Stimulated activated naive CD4-positive, alpha-beta T cell (primary cell): Measurements from ENCODE around the gene SND1.
"Not testable (repeated sequence)": the region's sequence is repeated elsewhere in the genome, so short reads cannot be mapped to it uniquely, and the experiment has no call there.

Experiments
- DNase-seq, 6 experiments: peaks; one replicate each; lab custom pipeline; 2025; lab: John Stamatoyannopoulos, UW

Gene SND1

DNA sequence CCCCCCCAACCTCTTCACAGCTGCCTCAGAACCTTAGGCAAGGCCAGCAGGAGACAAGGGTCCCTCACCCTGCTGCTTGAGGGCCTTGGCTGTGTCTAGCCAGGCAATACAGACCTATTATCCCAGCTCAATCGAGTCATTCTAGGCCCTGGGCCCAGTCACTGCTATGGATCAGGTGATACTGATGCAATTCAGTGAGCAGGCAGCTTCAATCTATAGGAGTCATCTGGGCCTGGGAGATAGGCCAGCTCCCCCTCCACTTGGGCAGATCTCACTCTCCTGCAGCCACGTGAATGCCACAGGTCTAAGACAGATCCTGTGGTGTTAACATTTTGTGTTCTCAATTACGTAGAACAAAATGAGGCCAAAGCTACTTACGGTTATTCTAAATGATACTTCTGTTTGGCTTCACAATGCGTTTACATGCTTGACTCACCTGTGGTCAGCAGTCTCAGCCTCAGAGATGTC is 447.2 kb downstream of the SND1 start:
- DNase-seq: no peak

DNA sequence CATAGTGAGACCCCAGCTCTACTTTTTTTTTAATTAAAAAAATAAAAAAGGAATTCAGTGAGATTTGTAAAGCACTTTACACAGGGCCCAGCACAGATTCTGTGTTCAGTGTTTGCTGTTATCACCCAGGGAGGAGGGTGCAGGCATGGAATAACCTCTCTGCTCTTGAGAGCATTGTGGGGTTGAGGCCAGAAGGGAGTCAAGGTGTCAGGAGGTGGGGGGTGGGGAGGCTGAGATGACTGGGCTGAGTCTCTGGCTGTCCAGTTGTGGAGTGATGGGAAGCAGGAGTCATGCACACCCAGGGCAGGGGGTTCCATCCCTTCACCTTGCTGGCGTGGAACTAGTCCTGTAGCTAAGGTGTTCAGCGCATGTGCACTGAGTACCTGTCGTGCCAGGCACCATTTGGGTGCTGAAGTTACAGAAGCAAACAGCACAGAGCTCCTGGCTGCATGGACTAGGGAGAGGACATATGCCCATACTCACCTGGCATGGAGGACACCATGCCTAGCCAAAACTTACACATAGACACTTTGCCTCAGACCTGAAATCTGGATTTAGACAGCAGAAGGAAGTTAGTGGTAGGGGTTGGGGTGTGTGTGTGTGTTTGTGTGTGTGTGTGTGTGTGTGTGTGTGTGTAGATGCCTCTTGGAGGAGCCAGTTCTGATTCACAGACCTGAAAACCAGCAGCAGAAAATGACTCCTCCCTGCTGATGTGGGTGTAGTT is 448.4 kb downstream of the SND1 start:
- DNase-seq: no peak

DNA sequence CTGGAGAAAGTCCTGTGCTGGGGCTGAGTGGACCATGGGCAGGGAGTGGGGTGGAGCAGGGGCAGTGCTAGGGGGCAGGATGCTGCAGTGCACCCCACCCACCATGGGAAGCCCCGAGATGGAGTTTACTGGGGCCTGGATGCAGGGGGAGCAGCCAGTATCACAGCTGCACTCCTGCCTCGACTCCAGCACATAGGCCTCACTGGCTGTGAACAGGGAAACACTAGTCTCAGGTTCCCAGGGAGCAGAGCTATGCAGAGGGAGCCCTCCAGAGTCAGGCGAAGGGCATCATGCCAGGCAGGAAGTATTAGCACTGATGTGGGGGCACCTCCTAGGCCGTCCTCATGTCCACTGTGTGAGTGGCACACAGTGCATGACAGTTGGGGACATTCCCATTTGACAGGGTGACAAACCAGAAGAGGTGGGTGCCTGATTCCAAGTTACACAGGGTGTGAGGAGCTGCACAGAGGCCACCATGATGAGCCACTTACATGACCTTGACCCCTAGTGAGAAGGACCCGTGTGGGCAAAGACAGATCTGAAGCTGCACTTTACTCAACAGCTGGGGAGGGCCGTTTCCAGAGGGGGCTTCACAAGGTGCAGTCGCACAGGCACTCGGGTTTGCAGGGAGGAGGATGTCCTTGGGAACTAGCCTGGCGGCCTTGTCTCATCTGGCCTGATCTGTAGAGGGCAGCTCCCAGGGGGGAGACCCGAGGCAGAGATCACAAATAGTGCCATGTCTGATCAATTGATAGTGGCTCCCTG is 449.1 kb downstream of the SND1 start:
- DNase-seq: no peak

DNA sequence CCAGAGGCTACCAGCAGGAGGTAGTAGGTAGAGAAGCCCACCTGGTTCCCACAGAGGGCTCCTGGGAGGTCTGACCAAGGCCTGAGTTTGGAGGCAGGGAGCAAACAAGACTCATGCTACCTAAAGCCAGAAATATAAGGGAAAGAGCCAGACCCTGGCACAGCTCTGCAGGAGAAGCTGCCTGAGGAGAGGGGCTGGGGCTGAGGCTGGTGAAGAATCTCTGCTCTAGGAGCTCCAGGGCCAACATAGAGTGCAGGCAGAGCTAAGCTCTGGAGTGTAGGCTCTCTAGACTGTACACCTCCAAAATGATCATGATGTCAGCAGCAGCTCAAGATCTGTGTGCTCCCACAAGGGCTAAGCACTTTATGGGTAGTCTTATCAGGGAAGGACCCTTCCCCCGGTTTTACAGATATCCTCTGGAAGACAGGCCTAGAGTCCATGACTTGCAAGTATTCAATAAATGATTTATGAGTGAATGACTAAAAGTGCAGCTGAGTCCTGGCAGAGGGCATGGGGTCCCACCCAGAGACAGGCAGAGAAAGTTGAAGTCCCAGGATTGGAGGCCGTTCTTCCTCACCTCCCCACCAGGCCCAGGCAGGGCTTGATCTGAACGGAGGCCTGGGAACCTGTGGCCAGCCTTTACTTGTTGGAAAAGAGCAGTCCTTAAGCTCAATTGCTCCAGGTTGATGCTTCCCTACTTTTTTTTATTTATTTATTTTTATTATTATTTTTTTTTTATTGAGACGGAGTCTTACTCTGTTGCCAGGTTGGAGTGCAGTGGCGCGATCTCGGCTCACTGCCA is 450.7 kb downstream of the SND1 start:
- no peak for DNase-seq

DNA sequence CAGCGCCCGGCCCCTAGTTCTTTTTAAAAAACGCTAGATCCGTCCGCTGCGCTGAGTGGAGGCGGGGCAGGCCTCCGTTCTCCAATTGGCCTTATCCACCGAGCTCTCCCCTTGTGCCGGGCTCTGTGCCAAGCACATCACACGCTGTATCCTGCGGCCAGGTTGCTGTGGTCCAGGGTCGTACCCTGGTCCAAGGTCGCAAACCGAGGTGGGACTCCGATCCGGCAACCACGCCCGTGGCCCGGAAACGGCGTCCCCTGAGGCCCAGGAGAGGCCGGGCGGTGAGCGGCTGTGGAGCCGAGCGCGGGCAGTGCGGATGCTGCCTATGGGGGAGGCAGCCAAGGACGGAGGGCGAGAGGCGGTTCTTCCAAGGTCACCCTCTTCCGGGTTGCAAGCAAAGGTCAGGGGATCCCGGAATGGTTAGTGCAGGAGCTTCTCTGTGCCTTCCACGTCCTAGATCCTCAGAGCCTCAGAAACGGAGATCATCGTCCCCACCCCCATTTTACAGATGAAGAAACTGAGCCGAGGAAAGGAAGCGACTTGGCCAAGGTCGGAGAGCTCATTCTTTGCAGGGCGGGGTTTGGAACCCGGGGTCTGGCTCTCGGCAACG is 451.6 kb downstream of the SND1 start:
- no peak for DNase-seq

DNA sequence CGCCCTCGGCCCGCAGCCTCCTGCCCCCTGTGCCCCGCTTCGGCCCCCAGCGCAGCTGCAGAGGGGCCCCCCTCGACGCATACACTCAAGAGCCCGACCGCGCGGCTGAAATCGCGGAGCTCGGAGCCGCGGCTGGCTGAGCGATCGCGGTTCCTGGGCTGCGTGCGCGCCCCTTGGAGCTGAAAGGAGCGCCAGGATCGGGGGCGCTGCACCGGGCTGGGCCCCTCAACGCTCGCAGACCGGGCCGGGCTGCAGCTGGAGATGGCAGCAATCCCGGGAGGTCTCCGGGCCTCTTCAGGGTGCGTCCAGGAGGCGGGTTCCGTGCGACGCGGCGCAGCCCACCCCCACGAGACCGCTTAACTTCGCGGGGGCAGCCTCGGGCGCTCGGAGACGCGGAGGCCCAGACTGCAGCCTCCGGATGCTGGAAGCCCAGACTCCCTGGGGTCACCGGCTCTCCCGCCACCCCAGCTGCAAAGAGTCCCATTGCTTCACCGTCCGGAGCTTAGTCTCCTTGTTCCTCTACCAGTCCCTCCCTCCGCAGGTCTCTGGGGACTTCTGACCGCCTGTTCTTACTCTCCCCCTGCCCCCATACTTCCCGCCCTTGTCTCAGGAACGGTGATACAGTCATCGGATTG is 452.2 kb downstream of the SND1 start:
- DNase-seq: peak in 2 of 6 experiments; percentile 13 to 33

DNA sequence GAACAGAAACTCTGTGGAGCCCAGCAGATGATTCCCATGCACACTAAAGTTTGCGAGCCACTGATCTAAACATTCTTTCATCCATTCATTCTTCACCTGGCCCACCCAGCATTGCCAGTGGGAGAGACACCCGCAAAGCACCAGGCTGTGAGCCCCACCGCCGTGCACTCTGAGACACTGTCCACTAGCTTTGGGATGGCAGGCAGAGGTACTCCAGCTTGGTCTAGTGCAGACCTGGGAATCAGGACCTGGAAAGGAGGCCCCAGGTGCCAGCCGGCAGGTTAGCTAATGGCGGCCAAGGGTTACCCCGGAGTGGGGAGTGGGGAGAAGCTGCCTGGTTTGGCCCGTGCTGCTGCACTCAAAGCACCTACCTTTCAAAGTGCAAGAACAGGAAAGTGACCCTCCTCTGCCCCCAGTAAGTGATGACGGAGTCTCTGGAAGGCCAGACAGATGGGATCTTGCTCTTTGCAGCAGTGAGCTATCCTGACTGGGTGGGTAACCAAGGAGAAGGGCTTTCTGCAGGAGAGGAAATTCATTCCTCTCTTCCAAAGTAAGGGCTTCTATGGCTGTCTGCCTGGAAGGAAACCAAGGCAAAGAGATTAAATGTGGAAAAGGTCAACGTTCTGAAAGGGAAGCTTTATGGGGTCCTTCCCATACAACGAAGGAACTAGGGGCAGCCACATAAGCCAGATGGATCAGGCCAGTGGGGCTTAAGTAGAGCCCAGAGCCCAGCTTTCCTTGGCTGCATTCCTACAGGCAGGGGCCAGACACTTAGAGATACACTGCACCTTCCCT is 453.4 kb downstream of the SND1 start:
- no peak for DNase-seq

DNA sequence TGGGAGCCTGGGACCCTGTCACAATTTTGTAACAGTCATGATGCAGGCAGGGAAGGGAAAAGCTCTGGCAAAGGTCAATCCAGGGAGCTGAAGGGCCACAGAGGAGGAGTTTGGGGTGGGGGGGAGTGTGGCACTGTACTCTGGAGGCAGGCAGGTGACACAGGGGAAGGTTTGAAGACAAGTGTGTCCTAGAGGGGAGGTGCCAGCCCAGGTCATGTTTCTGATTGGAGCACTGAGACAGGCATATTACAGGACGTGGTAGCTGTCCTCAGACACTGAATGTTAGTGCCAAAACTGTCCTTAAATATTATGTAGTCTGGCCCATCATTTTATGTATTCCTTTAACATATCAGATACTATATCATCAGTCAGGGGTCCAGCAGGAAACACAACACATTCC is 454.8 kb downstream of the SND1 start:
- no peak for DNase-seq

DNA sequence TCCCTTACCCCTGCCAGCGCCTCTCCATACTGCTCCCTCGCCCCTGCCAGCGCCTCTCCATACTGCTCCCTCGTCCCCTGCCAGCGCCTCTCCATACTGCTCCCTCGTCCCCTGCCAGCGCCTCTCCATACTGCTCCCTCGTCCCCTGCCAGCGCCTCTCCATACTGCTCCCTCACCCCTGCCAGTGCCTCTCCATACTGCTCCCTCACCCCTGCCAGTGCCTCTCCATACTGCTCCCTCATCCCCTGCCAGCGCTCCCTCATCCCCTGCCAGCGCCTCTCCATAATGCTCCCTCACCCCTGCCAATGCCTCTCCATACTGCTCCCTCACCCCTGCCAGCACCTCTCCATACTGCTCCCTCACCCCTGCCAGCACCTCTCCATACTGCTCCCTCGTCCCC is 455.5 kb downstream of the SND1 start:
- DNase-seq: not testable (repeated sequence)

DNA sequence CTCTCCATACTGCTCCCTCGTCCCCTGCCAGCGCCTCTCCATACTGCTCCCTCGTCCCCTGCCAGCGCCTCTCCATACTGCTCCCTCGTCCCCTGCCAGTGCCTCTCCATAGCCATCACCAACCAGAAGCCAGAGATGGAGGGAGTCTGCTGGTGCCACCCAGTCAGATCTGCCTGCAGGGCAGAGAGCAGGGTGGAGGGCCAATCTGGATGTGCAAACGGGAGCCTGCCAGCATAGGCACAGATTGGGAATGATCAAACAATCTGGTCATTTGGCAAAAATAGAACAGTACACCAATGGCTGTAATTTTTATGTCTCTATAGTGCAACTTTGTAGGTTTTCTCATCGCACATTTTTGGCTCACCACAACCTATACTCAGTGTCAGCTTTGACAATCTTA is 456.1 kb downstream of the SND1 start:
- no peak for DNase-seq

DNA sequence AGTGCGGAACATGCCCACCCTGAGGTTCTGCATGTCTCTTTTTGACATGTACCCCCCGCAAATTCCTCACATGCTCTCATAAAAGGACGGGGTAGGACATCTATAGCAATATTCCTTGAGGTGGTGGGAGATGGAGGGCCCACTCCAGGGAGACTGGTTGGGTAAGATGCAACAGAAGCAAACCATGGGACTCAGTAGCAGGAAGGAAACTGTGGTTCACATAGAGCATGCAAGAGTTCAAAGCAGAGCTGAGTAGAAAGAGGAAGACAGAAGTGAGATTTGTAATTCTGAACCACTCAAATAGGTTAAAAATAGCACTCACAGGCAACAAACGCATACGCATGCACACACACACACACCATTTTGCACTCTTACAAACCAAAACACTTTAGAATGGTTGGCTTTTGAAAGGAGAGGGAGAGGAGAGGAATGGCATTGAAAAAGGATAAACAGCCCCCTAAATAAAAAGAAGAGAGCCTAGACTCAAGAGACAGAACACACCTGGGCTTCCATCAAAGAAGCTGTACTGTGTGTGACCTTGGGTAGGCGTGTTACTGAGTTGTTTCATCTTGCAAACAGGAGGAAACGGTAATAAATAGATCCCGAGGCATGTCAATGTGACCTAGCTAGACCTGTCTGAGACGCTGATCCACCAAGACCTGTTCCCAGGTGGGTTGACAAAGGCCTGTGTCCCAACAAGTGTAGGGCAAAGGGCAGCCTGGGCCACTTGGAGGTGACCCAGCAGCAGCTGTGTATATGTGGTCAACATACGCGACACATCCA is 456.8 kb downstream of the SND1 start:
- DNase-seq: peak in 4 of 6 experiments; percentile 14 to 83 (median 78)

DNA sequence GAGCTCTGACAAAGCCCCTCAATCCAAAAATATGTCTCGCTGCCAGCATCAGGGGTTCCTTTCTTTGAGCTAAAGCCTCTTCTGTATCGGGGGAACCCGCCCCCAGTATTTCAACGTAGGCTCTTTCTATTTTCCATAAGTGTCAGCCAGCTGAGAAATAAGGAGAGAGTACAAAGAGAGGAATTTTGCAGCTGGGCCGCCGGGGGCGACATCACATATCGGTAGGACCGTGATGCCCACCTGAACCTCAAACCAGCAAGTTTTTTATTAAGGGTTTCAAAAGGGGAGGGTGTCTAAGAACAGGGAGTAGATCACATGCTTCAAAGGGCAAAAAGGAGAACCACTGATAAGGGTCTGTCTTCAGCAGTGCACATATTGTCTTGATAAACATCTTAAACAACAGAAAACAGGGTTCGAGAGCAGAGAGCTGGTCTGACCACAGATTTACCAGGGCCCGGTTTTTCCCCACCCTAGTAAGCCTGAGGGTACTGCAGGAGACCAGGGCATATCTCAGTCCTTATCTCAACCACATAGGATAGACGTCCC is 457.5 kb downstream of the SND1 start:
- not testable (repeated sequence) for DNase-seq

DNA sequence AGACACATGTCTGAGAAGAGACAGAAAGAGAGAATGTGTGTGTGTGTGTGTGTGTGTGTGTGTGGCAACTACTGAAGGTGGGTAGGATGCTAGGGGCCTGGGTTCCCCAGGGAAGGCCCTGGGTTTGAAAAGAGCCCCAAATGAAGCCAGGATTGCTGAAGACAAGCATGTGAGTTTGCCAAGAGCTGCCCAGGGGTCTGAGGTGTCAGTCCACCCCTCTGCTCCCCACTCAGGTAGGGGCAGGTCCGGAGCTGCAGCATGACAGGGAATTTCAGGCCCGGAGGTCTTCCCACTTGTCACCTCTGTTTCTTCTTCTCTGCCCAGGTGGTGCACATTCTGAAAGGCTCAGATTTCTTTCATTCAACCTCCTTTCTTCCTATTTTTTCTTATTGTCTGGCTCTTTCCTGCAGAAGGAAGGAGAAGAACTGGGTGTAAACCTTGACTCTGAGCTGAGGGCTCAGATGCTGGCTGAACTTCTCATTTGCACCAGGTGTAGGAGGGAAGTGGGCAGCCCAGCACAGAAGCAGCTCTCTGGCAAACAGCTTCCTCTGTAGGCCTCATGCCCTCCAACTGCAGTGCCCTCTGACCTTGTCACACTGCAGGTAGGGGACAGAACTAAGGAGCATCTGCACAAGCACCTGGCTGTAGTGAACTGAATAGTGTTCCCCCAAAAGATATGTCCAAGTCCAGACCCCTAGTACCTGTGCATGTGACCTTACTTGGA is 458.8 kb downstream of the SND1 start:
- peak in 1 of 6 experiments; percentile 13 for DNase-seq

DNA sequence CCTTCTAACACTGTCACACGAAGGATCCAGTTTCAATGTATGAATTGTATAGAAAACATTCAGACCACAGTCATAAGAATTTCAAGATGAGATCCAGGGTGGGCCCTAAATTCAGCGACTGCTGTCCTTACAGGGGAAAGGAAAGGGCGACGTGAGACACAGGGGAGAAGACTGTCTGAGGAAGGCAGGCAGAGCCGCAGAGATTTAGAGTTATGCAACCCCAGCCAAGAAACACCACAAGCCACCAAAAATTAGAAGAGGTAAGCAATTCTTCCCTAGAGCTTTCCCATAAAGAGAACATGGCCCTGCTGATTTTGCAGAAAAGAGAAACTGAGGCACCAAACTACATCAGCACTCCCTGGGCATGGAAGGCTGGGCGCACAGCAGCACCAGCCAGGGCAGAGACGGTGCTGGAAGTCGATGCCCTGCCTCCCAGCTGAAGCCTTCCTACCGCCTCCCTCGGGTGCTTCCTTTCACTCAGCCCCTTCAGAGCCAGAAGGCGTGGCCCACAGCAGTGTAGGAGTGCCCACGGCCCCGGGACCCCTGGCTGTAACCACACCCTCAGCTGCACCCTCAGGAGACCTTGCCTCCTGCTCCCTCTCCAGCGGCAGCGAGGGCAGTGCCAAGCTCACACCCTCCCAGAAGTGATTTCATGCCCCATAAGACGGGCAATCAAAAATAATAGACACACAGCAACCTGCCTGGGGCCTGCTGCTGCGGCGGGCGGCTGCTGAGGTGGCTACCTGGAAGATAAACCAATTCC is 460.2 kb downstream of the SND1 start:
- no peak for DNase-seq

DNA sequence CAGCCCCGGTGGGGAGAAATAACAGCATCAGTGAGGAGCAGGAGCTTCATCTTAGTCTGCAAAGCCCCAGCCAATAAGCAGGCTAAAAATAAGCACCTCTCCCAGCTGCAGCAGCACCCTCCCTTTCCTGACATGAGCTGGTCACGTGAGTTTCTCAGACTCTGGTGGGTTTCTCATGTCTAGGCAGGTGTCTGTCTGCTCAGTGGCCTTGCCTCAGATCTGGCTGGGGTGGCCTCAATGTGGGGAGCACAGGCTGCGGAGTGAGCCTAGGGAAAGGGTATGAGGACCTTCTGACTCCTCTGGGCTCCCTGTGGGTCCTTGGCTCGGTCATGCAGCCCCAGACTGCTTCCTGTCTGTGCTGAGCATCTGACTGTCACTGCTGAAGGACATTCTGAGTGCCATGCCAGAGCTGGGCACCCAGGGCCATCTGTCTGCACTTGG is 460.8 kb downstream of the SND1 start:
- DNase-seq: peak in 1 of 6 experiments; percentile 23

DNA sequence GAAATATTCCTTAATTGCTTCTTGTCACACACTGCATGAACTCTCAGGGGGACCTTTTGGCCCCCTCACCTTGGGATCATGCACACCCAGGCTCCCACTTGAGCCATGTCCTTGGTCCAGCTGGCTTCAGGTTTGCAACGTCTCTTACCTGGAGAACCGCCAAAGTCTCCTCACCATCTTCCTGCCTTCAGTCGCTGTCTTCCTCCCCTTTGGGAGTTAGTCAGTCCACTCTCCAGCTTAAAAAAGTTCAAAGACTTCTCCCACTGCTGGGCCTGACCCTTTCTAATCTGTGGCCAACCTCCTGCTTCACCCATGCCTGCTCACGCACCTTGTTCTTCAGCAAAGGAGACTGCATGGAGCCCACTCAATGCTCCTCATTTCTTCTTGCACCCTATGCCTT is 461.8 kb downstream of the SND1 start:
- no peak for DNase-seq

DNA sequence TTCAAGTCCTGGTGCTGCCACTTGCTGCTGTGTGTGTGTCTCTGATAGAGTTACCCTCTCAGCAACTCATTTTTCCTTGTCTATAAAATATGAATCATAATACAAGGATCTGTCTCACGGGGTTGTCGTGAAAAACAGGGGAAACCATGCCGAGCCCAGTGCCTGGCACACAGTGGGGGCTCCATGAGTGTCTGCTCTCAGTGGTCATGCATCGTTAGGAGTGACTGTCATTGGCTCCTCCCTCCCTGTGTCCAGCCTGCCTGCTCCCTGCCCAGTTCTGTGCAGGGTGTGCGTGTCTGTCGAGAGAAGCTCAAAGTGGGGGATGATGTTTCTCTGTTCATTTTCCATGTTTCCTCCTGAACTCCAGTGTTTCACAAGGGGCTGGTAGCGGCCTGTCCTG is 462.8 kb downstream of the SND1 start:
- no peak for DNase-seq

DNA sequence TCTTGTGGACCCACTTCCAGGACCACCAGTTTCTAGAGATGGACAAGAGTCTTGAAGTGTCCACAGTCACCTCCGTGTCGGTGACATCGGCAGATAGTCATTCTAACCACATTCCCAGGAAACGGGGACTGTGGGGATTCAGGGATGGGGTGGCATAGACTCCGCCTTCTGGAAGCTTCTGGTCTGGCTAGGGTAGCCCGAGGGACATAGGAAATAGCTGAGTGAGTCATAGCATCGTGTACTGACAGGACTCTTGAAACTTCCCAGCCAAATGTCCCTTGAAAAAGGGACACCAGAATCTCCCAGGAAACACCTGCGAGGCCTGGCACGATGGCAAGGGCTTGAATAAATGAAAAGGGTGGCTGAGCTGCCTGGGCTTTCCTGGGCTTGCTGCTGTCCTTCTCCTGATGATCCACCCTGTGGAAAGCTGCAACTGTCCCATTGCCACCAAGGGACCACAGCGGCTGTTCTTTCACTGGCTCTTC is 463.4 kb downstream of the SND1 start:
- DNase-seq: no peak
